ES-I3 (cell line): Measurements from ENCODE around the gene PRKAG2.

ENCODE experiments used
- H3K36me3 ChIP-seq: 2 replicates; pipeline ENCODE4 v1.6.1; 2013; ENCODE audit warnings: mild to moderate bottlenecking, low read length, control low read depth, moderate library complexity; ENCODE audit not compliant: insufficient read depth
- H3K4me1 ChIP-seq: 2 replicates; pipeline ENCODE4 v1.6.1; 2013; ENCODE audit warnings: mild to moderate bottlenecking, control low read depth, low read length; ENCODE audit not compliant: insufficient read depth
- H3K9ac ChIP-seq: 2 replicates; pipeline ENCODE4 v1.6.1; 2013; ENCODE audit warnings: low read depth, mild to moderate bottlenecking, low read length, moderate library complexity
- H3K9me3 ChIP-seq: 2 replicates; pipeline ENCODE4 v1.6.1; 2013; ENCODE audit warnings: mild to moderate bottlenecking, low read length, moderate library complexity; ENCODE audit not compliant: control insufficient read depth, insufficient read depth

The PRKAG2 gene

GRCh38 chr7:151607464-151607867 lies 269.4 kb downstream of the PRKAG2 start:
- no peak overlapping the region for H3K9ac ChIP-seq
- no peaks in the 10 kb centered on the region for H3K4me1 ChIP-seq
- no peaks in the 10 kb centered on the region for H3K36me3 ChIP-seq
- no peaks in the 10 kb centered on the region for H3K9me3 ChIP-seq

GRCh38 chr7:151603951-151604350 lies 273.0 kb downstream of the PRKAG2 start:
- H3K9ac ChIP-seq = no peak overlapping the region
- peaks cover 19% of the 10 kb centered on the region for H3K4me1 ChIP-seq
- H3K36me3 ChIP-seq = no peaks in the 10 kb centered on the region
- no peaks in the 10 kb centered on the region for H3K9me3 ChIP-seq

GRCh38 chr7:151601521-151602305 lies 275.2 kb downstream of the PRKAG2 start:
- peaks cover 19% of the 10 kb centered on the region for H3K4me1 ChIP-seq
- H3K36me3 ChIP-seq = no peaks in the 10 kb centered on the region
- no peaks in the 10 kb centered on the region for H3K9me3 ChIP-seq
- no peak overlapping the region for H3K9ac ChIP-seq

GRCh38 chr7:151600331-151600730 lies 276.6 kb downstream of the PRKAG2 start:
- H3K9me3 ChIP-seq = no peaks in the 10 kb centered on the region
- H3K4me1 ChIP-seq = peaks cover 19% of the 10 kb centered on the region
- no peaks in the 10 kb centered on the region for H3K36me3 ChIP-seq
- no peak overlapping the region for H3K9ac ChIP-seq

DNA sequence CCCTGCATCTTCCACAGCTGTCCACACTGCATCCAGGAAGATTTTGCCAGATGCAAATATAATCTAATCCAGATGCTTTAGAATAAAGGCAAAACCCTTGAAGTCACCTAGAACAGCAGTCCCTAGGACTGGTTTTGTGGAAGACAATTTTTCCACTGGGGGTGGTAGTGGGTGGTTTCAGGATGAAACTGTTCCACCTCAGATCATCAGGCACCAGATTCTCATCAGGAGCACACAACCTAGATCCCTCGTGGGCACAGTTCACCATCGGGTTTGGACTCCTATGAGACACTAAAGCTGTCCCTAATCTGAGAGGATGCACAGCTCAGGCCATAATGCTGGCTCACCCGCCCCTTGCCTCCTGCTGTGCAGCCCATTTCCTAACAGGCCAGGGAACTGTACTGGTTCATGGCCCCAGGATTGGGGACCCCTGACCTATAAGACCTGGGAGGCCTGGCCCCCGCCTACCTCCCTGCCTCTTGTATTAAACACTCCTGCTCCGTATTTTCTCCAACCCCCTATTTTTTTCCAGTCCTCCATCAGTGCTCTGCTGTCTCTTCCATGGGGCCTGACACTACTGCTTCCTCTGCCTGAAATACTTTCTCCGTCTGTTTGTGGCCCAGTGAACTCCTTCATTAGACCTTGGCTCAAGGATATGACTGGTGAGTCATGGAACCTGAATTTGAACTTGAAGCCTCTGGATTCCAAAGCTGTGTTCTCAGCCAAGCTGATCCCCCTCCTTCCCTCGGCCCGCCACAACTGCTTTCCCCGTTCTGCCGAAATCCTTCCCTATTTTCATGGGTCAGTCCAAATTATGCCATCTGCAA lies 277.3 kb downstream of the PRKAG2 start:
- Histone ChIP-seq H3K9ac (no peak overlapping the region), H3K4me1 (peaks cover 19% of the 10 kb centered on the region)

DNA sequence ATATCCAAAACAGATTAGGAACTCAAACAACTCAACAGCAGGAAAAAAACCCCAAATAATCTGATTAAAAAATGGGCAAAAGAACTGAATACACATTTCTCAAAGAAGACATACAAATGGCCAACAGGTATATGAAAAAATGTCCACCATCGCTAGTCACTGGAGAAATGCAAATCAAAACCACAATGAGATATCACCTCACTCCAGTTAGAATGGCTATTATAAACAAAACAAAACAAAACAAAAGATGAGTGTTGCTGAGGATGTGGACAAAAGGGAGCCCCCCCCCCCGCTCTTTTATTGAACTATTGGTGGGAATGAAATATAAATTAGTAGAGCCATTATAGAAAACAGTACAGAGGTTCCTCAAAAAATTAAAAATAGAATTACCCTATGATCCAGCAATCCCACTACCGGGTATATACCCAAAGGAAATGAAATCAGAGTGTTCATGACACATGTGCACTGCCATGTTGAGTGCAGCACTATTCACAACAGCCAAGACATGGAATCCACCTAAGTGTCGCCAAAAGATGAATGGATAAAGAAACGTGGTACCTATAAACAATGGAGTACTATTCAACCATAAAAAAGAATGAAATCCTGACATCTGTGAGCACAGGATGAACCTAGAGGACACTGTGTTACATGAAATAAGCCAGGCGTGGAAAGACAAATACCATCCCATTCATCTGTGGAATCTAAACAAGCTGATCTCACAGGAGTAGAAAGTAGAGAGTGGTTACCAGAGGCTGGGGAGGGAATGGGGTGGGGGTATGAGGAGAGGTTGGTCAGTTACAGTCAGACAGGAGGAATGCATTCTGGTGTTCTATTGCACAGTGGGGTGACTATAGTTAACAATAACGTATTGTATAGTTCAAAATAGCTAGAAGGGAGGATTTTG lies 279.1 kb downstream of the PRKAG2 start:
- peaks cover 2% of the 10 kb centered on the region; the same call in 1 of the 2 replicates for H3K36me3 ChIP-seq
- no peak overlapping the region for H3K9ac ChIP-seq
- no peaks in the 10 kb centered on the region for H3K9me3 ChIP-seq
- peaks cover 19% of the 10 kb centered on the region for H3K4me1 ChIP-seq

More for the DNA sequence above, 277.3 kb downstream of the PRKAG2 start:
- H3K9me3 ChIP-seq = no peaks in the 10 kb centered on the region
- no peaks in the 10 kb centered on the region for H3K36me3 ChIP-seq

DNA sequence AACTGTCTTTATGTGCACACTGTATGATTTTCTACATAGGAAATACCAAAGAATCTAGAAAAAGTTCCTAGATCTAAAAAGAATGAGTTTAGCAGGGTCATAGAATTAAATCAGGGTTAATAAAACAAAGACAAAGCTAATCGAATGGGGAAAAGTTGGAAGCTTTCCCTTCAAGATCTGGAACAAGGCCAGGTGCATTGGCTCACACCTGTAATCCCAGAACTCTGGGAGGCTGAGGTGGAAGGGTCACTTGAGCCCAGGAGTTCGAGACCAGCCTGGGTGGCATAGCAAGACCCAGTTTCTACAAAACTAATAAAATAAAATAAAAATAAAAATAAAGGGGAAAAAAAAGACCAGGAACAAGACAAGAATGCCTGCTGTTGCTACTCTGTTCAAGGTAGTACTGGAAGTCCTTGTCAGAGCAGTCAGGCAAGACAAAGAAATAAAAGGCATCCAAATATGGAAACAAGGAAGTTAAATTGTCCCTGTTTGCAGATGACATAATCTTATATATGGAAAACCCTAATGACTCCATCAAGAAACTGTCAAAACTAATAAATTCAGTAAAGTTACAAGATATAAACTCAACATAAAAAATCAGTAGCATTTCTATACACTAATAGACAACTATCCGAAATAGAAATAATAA lies 281.1 kb downstream of the PRKAG2 start:
- peaks cover 19% of the 10 kb centered on the region for H3K4me1 ChIP-seq
- peaks cover 2% of the 10 kb centered on the region; the same call in 1 of the 2 replicates for H3K36me3 ChIP-seq
- no peaks in the 10 kb centered on the region for H3K9me3 ChIP-seq
- no peak overlapping the region for H3K9ac ChIP-seq

GRCh38 chr7:151592868-151593486 lies 283.9 kb downstream of the PRKAG2 start:
- Histone ChIP-seq H3K9ac (no peak overlapping the region), H3K4me1 (no peaks in the 10 kb centered on the region; the same call in 1 of the 2 replicates), H3K36me3 (peaks cover 2% of the 10 kb centered on the region; the same call in 1 of the 2 replicates), H3K9me3 (no peaks in the 10 kb centered on the region)

GRCh38 chr7:151592330-151592729 lies 284.6 kb downstream of the PRKAG2 start:
- Histone ChIP-seq H3K9ac (no peak overlapping the region), H3K9me3 (no peaks in the 10 kb centered on the region), H3K4me1 (no peaks in the 10 kb centered on the region), H3K36me3 (peaks cover 2% of the 10 kb centered on the region)

- H3K9ac ChIP-seq = no peak overlapping the region
- peaks cover 2% of the 10 kb centered on the region for H3K36me3 ChIP-seq
- no peaks in the 10 kb centered on the region for H3K9me3 ChIP-seq
These were observed 285.0 kb downstream of the PRKAG2 start for GRCh38 chr7:151591866-151592265.

DNA sequence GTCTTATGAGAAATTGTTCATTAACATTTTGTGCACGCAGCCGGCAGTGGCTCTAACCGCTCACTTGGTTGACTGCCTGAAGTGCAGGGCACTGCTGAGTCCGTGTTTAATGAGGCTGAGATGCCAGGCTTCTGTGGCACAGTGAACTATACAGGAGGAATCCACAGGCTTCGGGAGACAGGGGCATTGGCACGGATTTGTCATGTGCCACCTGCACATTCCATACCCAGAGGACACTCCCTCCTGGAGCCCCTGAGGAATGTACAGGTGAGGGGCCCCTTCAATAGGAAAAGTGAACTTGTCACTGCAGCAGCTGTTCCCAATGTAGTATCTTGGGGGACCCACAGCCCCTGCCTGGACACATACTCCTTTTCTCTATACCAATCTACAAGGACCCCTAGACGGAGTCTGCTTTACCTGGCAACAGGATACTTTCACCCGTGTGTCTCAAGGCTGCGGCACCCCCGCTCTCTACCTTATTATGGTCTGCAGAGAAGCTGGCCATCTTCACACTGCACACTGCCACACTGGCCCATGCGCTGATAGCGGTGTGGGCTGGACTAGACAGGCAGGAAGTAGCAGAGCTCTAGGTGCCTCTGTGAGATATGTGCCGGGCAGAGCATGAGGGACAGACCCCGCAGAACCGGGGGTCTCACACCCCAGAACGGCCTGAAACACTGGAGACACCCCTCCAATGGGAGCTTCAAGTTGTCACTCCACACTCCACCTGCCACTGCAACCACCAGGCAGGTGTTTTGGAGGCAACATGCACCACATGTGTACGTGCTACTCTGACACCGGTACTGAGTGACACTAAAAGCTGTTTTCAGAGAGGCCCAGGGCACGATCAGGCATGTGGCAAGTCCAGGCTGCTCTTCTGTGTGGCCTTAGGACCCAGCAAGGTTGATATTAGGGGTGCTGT lies 285.8 kb downstream of the PRKAG2 start:
- no peaks in the 10 kb centered on the region for H3K4me1 ChIP-seq

More at GRCh38 chr7:151591866-151592265, 285.0 kb downstream of the PRKAG2 start:
- no peaks in the 10 kb centered on the region for H3K4me1 ChIP-seq

GRCh38 chr7:151590071-151590849 lies 286.7 kb downstream of the PRKAG2 start:
- Histone ChIP-seq H3K9me3 (no peaks in the 10 kb centered on the region), H3K9ac (no peak overlapping the region), H3K4me1 (no peaks in the 10 kb centered on the region), H3K36me3 (peaks cover 2% of the 10 kb centered on the region)

More for the DNA sequence above, 285.8 kb downstream of the PRKAG2 start:
- Histone ChIP-seq H3K36me3 (peaks cover 2% of the 10 kb centered on the region), H3K9me3 (no peaks in the 10 kb centered on the region), H3K9ac (no peak overlapping the region)
